ENCODE data around the gene RAB38. TPM values are rescaled to one million over a fixed set of nuclear protein-coding genes. Genes with fewer than 3 reads are reported as not detected.

Gene RAB38
- total RNA-seq, 1 experiment from 2014 or later: 2.6 TPM

Small RNA genes within 50 kb of the gene (small RNA-seq; reads per million reads assigned to genes)
- gene MIR3166 (not detected), gene RF00019 (not detected)

Other genes with a start within 250 kb of the RAB38 start
- 259 and 453 TPM in 2 replicates for gene CTSC, start 162.3 kb upstream of the RAB38 start, total RNA-seq (2014; rRNA removed; shearing (Covaris generic); ENCODE audit: low replicate concordance)